Epithelial cell of proximal tubule (primary cell): Measurements from ENCODE around the gene GALNT9. TPM values are rescaled to one million over a fixed set of nuclear protein-coding genes. Genes with fewer than 3 reads are reported as not detected.
"Not testable (repeated sequence)": the region's sequence is repeated elsewhere in the genome, so short reads cannot be mapped to it uniquely, and the experiment has no call there.

Source experiments
- DNase-seq: peaks from one replicate; pipeline ENCODE4 v3.0.0-alpha.2; 2011; ENCODE audit warnings: low read depth
- H3K4me3 ChIP-seq: 2 replicates; pipeline ENCODE4 v1.5.1; 2011; ENCODE audit warnings: low read depth, mild to moderate bottlenecking, low read length
- total RNA-seq: library from RNA; depleted of rRNA; stranded (reverse); fragments of >200 nt; gene quantifications from 2 replicates; pipeline ENCODE4 v1.2.3, GENCODE V29; 2015
- TF ChIP-seq, protein P1 (sequence below): conservative IDR thresholded peaks from 2 replicates; pipeline ENCODE4 v1.5.1; 2012; ENCODE audit warnings: low read depth, mild to moderate bottlenecking, low read length

Gene GALNT9
- total RNA-seq, 1 donor from 2014 or later, result not detected

DNA sequence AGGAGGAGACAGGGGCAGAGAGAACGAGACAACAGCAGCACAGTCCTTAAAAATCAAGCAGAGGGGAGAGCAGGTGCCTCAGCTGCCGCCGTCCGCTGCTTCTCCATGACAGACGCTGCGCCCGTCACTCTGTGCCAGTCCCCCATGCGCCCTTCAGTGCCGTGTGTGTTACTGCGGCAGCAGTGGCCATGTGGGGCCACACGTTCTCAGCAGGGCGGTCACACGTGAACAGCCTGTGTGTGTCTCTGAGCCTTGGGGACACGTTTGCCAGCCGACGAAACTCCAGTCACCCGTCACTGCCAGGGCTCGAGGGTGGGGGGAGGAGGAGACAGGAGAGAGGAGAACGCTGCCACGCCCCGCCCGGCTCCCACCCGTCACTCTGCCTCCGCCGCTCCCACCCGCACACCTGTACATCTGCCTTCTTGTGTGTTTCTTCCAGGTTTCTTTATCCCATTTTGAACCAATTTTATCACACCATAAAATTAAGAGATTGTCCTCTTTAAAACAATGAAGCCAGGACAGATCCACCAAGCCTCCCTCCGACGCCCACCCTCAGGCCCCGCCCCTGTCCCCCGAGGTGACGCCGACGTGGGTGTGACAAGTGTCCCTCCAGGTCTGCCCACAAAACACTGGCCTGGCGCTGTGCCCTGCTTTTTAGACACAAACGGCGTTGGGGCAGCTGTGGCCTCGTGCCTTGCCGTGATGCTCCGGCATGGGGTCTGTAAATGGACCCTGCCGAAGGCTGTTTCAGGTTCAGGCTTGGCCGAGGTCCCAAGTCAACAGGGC is 58.2 kb downstream of the GALNT9 start:
- H3K4me3 ChIP-seq, result no peak overlapping the region
- no peak for DNase-seq
- TF ChIP-seq, protein P1, sequence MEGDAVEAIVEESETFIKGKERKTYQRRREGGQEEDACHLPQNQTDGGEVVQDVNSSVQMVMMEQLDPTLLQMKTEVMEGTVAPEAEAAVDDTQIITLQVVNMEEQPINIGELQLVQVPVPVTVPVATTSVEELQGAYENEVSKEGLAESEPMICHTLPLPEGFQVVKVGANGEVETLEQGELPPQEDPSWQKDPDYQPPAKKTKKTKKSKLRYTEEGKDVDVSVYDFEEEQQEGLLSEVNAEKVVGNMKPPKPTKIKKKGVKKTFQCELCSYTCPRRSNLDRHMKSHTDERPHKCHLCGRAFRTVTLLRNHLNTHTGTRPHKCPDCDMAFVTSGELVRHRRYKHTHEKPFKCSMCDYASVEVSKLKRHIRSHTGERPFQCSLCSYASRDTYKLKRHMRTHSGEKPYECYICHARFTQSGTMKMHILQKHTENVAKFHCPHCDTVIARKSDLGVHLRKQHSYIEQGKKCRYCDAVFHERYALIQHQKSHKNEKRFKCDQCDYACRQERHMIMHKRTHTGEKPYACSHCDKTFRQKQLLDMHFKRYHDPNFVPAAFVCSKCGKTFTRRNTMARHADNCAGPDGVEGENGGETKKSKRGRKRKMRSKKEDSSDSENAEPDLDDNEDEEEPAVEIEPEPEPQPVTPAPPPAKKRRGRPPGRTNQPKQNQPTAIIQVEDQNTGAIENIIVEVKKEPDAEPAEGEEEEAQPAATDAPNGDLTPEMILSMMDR, result no peak

DNA sequence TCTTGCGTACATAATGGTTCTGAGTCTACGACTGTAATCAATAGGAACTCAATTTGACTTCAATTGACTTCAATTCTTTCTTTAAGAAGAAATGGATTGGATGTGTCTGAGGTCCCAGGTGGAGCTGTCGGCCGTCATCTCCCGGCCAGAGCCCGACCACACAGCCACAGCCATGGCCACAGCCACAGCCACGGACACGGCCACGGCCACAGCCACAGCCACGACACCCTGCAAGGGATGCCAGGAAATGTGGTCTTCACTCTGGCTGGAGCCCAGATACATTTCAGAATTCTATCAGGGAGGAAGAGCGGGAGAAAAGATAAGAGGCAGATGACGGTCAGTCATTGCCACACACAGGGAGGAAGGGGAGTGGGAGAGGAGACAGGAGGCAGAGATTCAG is 58.9 kb downstream of the GALNT9 start:
- DNase-seq, result no peak
- TF ChIP-seq, protein P1, result no peak

DNA sequence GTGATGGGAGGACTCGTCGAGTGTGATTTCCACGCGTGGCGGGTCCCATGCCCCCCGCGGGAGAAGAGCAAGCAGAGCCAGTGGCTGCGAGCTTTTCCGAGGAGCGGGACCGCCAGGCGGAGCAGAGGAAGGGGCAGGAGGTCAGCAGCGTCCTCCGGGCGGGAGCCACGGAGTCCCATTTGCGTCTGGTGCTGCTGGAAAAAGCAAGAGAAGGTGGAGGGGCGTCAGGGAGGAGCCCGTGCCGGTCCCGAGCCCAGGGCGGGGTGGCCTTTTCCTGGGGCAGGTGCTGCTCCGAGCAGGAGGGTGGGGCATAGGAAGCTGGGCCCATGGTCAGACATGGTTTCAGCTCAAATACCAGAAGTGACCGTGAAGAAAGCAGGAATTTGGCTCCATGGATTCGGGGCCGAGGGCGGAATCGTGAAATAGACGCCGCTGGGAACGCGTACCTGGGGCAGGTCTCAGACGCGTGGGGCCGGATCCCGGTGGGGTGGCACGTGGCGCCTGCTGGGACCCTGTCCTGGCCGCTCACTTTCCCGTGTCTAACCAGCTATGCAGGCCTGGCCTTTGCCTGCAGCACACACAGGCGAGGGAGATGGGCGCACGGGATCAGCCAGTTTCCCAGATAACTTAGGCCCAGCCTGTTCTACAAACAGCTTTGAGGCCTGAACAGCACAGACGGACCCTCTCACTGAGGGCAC is 60.0 kb downstream of the GALNT9 start:
- no peak for DNase-seq
- TF ChIP-seq, protein P1, result no peak
- H3K4me3 ChIP-seq, result no peak overlapping the region

More for the DNA sequence above, 58.9 kb downstream of the GALNT9 start:
- H3K4me3 ChIP-seq, result no peak overlapping the region

DNA sequence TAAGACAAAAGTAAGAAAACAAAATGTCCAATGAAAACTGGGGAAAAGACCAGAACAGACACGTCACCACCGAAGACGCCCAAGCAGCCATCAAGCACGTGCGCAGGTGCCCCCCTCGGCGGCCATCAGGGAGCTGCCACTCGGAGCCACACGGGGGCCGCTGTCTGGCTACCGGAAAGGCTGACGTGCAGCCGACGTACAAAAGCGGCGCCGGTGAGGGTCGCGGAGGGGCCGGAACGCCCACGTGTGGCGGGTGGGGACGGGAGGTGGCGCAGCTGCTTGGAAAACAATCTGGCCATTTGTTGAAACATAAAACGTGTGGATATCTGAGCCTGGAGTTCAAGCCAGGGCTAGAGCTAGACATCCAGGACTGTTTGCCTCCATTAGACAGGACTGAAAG is 60.7 kb downstream of the GALNT9 start:
- H3K4me3 ChIP-seq, result no peak overlapping the region
- DNase-seq, result no peak
- TF ChIP-seq, protein P1, result no peak

DNA sequence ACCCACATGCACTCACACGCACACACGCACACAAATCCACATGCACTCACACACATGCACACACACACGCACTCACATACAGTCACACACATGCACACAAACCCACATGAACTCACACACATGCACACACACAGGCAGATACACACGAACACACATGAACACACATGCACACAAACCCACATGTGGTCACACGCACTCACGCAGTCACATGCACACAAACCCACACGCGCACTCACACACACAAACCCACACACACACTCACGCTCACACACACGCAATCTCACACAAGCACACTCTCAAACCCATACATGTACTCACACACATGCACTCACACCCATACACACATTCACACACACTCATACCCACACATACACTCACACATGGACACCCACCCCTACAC is 61.5 kb downstream of the GALNT9 start:
- no peak for DNase-seq
- no peak overlapping the region for H3K4me3 ChIP-seq
- TF ChIP-seq, protein P1, result no peak

DNA sequence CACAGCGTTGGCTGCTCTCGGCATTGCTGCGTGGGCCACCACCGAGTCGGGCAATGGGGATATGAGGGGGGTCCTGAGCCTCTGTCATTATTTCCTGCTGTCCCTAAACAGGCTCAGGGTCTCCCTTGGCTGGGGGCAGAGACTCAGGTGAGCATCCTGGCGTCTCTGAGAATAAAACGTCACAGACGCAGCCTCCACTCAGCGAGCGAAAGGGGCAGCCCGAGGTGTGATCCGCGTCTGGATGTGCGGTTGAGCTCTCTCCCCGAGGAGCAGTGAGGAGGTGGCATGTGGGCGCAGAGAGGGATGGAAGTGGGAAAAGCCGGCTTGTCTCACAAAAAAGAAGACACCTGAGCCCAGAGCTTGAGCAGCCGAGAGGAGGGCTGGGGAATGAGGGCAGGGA is 62.6 kb downstream of the GALNT9 start:
- no peak overlapping the region for H3K4me3 ChIP-seq
- DNase-seq, result no peak
- TF ChIP-seq, protein P1, result no peak

DNA sequence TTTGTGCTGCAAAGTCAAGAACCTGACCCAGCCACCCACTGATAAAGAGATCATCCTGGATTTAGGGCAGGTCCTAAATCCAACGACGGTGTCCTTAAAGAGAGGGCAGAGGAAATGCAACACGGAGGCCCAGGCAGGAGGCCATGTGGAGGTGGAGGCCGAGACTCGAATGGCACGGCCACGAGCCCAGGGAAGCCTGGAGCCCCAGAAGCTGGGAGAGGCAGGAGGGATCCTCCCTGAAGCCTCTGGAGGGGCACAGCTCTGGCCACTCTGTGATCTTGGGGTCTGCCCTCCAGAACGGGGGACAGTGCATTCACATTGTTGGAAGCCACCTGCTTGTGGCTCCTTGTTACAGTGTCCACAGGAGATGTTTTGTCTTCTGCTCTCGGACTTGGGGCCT is 63.0 kb downstream of the GALNT9 start:
- DNase-seq, result no peak

DNA sequence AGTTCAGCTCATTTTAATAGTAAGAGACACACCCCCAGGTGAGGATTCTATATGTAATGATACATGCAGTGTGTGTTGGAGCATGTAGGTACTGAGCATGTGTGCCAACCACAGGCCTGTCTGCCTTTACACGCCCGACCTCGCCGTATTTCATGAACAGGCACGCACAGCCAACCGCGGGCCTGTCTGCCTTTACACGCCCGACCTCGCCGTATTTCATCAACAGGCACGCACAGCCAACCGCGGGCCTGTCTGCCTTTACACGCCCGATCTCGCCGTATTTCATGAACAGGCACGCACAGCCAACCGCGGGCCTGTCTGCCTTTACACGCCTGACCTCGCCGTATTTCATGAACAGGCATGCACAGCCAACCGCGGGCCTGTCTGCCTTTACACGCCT is 63.6 kb downstream of the GALNT9 start:
- H3K4me3 ChIP-seq, DNase-seq: not testable (repeated sequence)

More for the DNA sequence above, 63.0 kb downstream of the GALNT9 start:
- no peak overlapping the region for H3K4me3 ChIP-seq
- TF ChIP-seq, protein P1, result no peak
